HAP-1 (cell line): ENCODE measurements around the gene PPP6R2.

ENCODE experiments used
- DNase-seq, 2 experiments: peaks; one replicate each; pipeline ENCODE4 v3.0.0-alpha.2; 2016 to 2020; ENCODE audit warnings: low spot score in 2 of 2
- H3K27me3 ChIP-seq: fragments of 250-450 bp; sonication (Bioruptor Pico); 2 replicates; pipeline ENCODE4 v1.5.1; 2020; ENCODE audit warnings: low read depth, mild to moderate bottlenecking, moderate library complexity
- H3K36me3 ChIP-seq: fragments of 250-450 bp; sonication (Bioruptor Pico); replicated peaks from 2 replicates; pipeline ENCODE4 v1.5.1; 2020; ENCODE audit warnings: mild to moderate bottlenecking
- H3K4me1 ChIP-seq: fragments of 250-450 bp; sonication (Bioruptor Pico); 2 replicates; pipeline ENCODE4 v1.5.1; 2020; ENCODE audit warnings: mild to moderate bottlenecking
- H3K4me3 ChIP-seq: fragments of 250-450 bp; sonication (Bioruptor Pico); 2 replicates; pipeline ENCODE4 v1.5.1; 2020; ENCODE audit warnings: mild to moderate bottlenecking, moderate library complexity
- H3K9me3 ChIP-seq: fragments of 250-450 bp; sonication (Bioruptor Pico); 2 replicates; pipeline ENCODE4 v1.5.1; 2020; ENCODE audit warnings: mild to moderate bottlenecking, moderate library complexity
- in situ Hi-C: fragments of 300-500 bp; cut with MboI; formaldehyde crosslinking; loops from 3 replicates; pipeline ENCODE4 v1.14.3; 2020; ENCODE audit warnings: low sequenced_read_pairs, inconsistent platforms, mixed read lengths

PPP6R2 gene

GRCh38 chr22:50301581-50301991 is 41.5 kb upstream of the PPP6R2 start:
- H3K27me3 ChIP-seq = no peaks in the 10 kb centered on the region
- H3K9me3 ChIP-seq = no peaks in the 10 kb centered on the region
- in situ Hi-C loops = no loop called here
- DNase-seq = no peak
- peaks cover 13% of the 10 kb centered on the region for H3K4me1 ChIP-seq
- peaks cover 4% of the 10 kb centered on the region; the same call in 1 of the 2 replicates for H3K36me3 ChIP-seq
- H3K4me3 ChIP-seq = no peak overlapping the region

- DNase-seq = no peak
- Histone ChIP-seq H3K4me3 (no peak overlapping the region), H3K4me1 (peaks cover 13% of the 10 kb centered on the region)
Observed at GRCh38 chr22:50302041-50302541, 41.0 kb upstream of the PPP6R2 start.

GRCh38 chr22:50302564-50302963 is 40.6 kb upstream of the PPP6R2 start:
- H3K9me3 ChIP-seq = no peaks in the 10 kb centered on the region

More at GRCh38 chr22:50302041-50302541, 41.0 kb upstream of the PPP6R2 start:
- peaks cover 4% of the 10 kb centered on the region; the same call in 1 of the 2 replicates for H3K36me3 ChIP-seq
- H3K27me3 ChIP-seq = no peaks in the 10 kb centered on the region
- in situ Hi-C loops = no loop called here
- H3K9me3 ChIP-seq = no peaks in the 10 kb centered on the region

GRCh38 chr22:50303515-50303847 is 39.6 kb upstream of the PPP6R2 start:
- Histone ChIP-seq H3K9me3 (no peaks in the 10 kb centered on the region), H3K27me3 (no peaks in the 10 kb centered on the region), H3K4me3 (no peak overlapping the region), H3K36me3 (peaks cover 4% of the 10 kb centered on the region; the same call in 1 of the 2 replicates), H3K4me1 (peaks cover 13% of the 10 kb centered on the region)
- no peak for DNase-seq
- in situ Hi-C loops = no loop called here

More at GRCh38 chr22:50302564-50302963, 40.6 kb upstream of the PPP6R2 start:
- no peak for DNase-seq
- in situ Hi-C loops = no loop called here
- no peak overlapping the region for H3K4me3 ChIP-seq
- H3K27me3 ChIP-seq = no peaks in the 10 kb centered on the region
- H3K4me1 ChIP-seq = peaks cover 13% of the 10 kb centered on the region
- peaks cover 4% of the 10 kb centered on the region; the same call in 1 of the 2 replicates for H3K36me3 ChIP-seq

GRCh38 chr22:50303848-50304527 is 39.1 kb upstream of the PPP6R2 start:
- H3K27me3 ChIP-seq = no peaks in the 10 kb centered on the region
- H3K36me3 ChIP-seq = peaks cover 4% of the 10 kb centered on the region; the same call in 1 of the 2 replicates
- H3K4me1 ChIP-seq = peaks cover 13% of the 10 kb centered on the region
- H3K4me3 ChIP-seq = no peak overlapping the region
- in situ Hi-C loops = no loop called here
- no peaks in the 10 kb centered on the region for H3K9me3 ChIP-seq
- peak in 1 of 2 experiments; percentile 45 for DNase-seq

- Histone ChIP-seq H3K36me3 (peaks cover 4% of the 10 kb centered on the region; the same call in 1 of the 2 replicates), H3K4me3 (peak overlapping the region; percentile 66), H3K27me3 (no peaks in the 10 kb centered on the region), H3K9me3 (no peaks in the 10 kb centered on the region), H3K4me1 (peaks cover 13% of the 10 kb centered on the region)
- in situ Hi-C loops = no loop called here
- no peak for DNase-seq
Observed at GRCh38 chr22:50304528-50305392, 38.4 kb upstream of the PPP6R2 start.

GRCh38 chr22:50305393-50305922 is 37.7 kb upstream of the PPP6R2 start:
- in situ Hi-C loops = no loop called here
- Histone ChIP-seq H3K36me3 (peaks cover 4% of the 10 kb centered on the region; the same call in 1 of the 2 replicates), H3K4me3 (peak overlapping the region; percentile 66), H3K9me3 (no peaks in the 10 kb centered on the region), H3K27me3 (no peaks in the 10 kb centered on the region), H3K4me1 (peaks cover 13% of the 10 kb centered on the region)
- DNase-seq = no peak

- Histone ChIP-seq H3K4me3 (peak overlapping the region; percentile 66), H3K9me3 (no peaks in the 10 kb centered on the region), H3K4me1 (peaks cover 13% of the 10 kb centered on the region), H3K27me3 (no peaks in the 10 kb centered on the region), H3K36me3 (peaks cover 4% of the 10 kb centered on the region; the same call in 1 of the 2 replicates)
- DNase-seq = peak; percentile 42 to 88
- in situ Hi-C loops = no loop called here
Observed at GRCh38 chr22:50305923-50306566, 37.1 kb upstream of the PPP6R2 start.

GRCh38 chr22:50306753-50307749 is 36.1 kb upstream of the PPP6R2 start, which contains the start of gene PLXNB2:
Gene PLXNB2 (minus strand): TSS chr22:50307646. CDS start chr22:50290584, 17,062 bp downstream.
- Histone ChIP-seq H3K4me3 (peak within 1 kb of the TSS; percentile 66), H3K4me1 (peaks cover 13% of the 10 kb centered on the region)
- peak; percentile 85 to 90 for DNase-seq

GRCh38 chr22:50307890-50308596 is 35.1 kb upstream of the PPP6R2 start:
- H3K27me3 ChIP-seq = no peaks in the 10 kb centered on the region
- H3K4me3 ChIP-seq = no peak overlapping the region
- peak in 1 of 2 experiments; percentile 32 for DNase-seq
- peaks cover 13% of the 10 kb centered on the region for H3K4me1 ChIP-seq
- H3K36me3 ChIP-seq = peaks cover 4% of the 10 kb centered on the region; the same call in 1 of the 2 replicates
- in situ Hi-C loops = no loop called here
- no peaks in the 10 kb centered on the region for H3K9me3 ChIP-seq

More at GRCh38 chr22:50306753-50307749, 36.1 kb upstream of the PPP6R2 start, which contains the start of gene PLXNB2:
- Histone ChIP-seq H3K36me3 (peaks cover 4% of the 10 kb centered on the region; the same call in 1 of the 2 replicates), H3K27me3 (no peaks in the 10 kb centered on the region), H3K9me3 (no peaks in the 10 kb centered on the region)
- in situ Hi-C loops = no loop called here

GRCh38 chr22:50308597-50308935 is 34.6 kb upstream of the PPP6R2 start:
- no peak for DNase-seq
- Histone ChIP-seq H3K4me1 (peaks cover 13% of the 10 kb centered on the region), H3K27me3 (no peaks in the 10 kb centered on the region), H3K4me3 (no peak overlapping the region), H3K36me3 (peaks cover 4% of the 10 kb centered on the region; the same call in 1 of the 2 replicates), H3K9me3 (no peaks in the 10 kb centered on the region)
- in situ Hi-C loops = no loop called here
